Chondrocyte (in vitro differentiated cells): ENCODE measurements around the gene IQCH. TPM values are rescaled to one million over a fixed set of nuclear protein-coding genes. Genes with fewer than 3 reads are reported as not detected.

Source experiments
- DNase-seq: peaks from one replicate; pipeline ENCODE4 v3.0.0; 2021; ENCODE audit warnings: mixed read lengths, low spot score
- H3K27ac Mint-ChIP-seq: one replicate; pipeline ENCODE4 v1.8.0; 2021; ENCODE audit warnings: mild to moderate bottlenecking, moderate library complexity, mixed read lengths; ENCODE audit not compliant: unreplicated experiment
- H3K27me3 Mint-ChIP-seq: 2 replicates; pipeline ENCODE4 v1.8.0; 2021; ENCODE audit warnings: low read depth, mixed read lengths
- H3K36me3 Mint-ChIP-seq: 2 replicates; pipeline ENCODE4 v1.8.0; 2021; ENCODE audit warnings: low read depth, mixed read lengths
- H3K4me1 Mint-ChIP-seq: 2 replicates; pipeline ENCODE4 v1.8.0; 2021; ENCODE audit warnings: low read depth, mild to moderate bottlenecking, mixed read lengths
- H3K4me3 Mint-ChIP-seq: one replicate; pipeline ENCODE4 v1.8.0; 2021; ENCODE audit warnings: mild to moderate bottlenecking, moderate library complexity, mixed read lengths; ENCODE audit not compliant: unreplicated experiment
- H3K9me3 Mint-ChIP-seq: 2 replicates; pipeline ENCODE4 v1.8.0; 2021; ENCODE audit warnings: low read depth, mixed read lengths
- CTCF ChIP-seq: fragments of 200-600 bp; sonication (generic); IDR thresholded peaks from 2 replicates; pipeline ENCODE4 v1.5.0; 2021; ENCODE audit warnings: antibody characterized with exemption, mild to moderate bottlenecking, moderate library complexity
- total RNA-seq: library from RNA; stranded (reverse); gene quantifications from 3 replicates; pipeline ENCODE4 v1.2.1, GENCODE V29; 2021

The IQCH gene
- total RNA-seq, 1 donor from 2014 or later: 1.0 TPM

GRCh38 chr15:67506775-67507747, 252.5 kb downstream of the IQCH start:
- H3K9me3 Mint-ChIP-seq: no peaks in the 10 kb centered on the region
- no peak for TF ChIP-seq CTCF
- H3K36me3 Mint-ChIP-seq: no peaks in the 10 kb centered on the region
- no peak for DNase-seq
- no peaks in the 10 kb centered on the region for H3K27me3 Mint-ChIP-seq
- H3K27ac Mint-ChIP-seq: peak overlapping the region; percentile 29
- H3K4me1 Mint-ChIP-seq: peaks cover 30% of the 10 kb centered on the region
- no peak overlapping the region for H3K4me3 Mint-ChIP-seq

GRCh38 chr15:67508407-67508806, 253.8 kb downstream of the IQCH start:
- peaks cover 30% of the 10 kb centered on the region for H3K4me1 Mint-ChIP-seq
- no peaks in the 10 kb centered on the region for H3K27me3 Mint-ChIP-seq
- no peak overlapping the region for H3K27ac Mint-ChIP-seq
- no peak overlapping the region for H3K4me3 Mint-ChIP-seq
- peaks cover 2% of the 10 kb centered on the region for H3K36me3 Mint-ChIP-seq
- no peak for DNase-seq
- TF ChIP-seq CTCF: no peak
- H3K9me3 Mint-ChIP-seq: no peaks in the 10 kb centered on the region

- Mint-ChIP-seq H3K4me1 (peaks cover 25% of the 10 kb centered on the region), H3K27me3 (no peaks in the 10 kb centered on the region), H3K4me3 (no peak overlapping the region), H3K27ac (no peak overlapping the region), H3K36me3 (peaks cover 9% of the 10 kb centered on the region), H3K9me3 (no peaks in the 10 kb centered on the region)
- TF ChIP-seq CTCF: no peak
- DNase-seq: no peak
Observed at GRCh38 chr15:67509918-67510317, 255.3 kb downstream of the IQCH start.

GRCh38 chr15:67510597-67511190, 256.1 kb downstream of the IQCH start:
- peaks cover 12% of the 10 kb centered on the region for H3K36me3 Mint-ChIP-seq
- DNase-seq: no peak
- no peaks in the 10 kb centered on the region for H3K27me3 Mint-ChIP-seq
- TF ChIP-seq CTCF: no peak
- H3K4me1 Mint-ChIP-seq: peaks cover 25% of the 10 kb centered on the region
- H3K27ac Mint-ChIP-seq: peak overlapping the region; percentile 41
- no peaks in the 10 kb centered on the region for H3K9me3 Mint-ChIP-seq
- H3K4me3 Mint-ChIP-seq: no peak overlapping the region

GRCh38 chr15:67511606-67512005, 257.0 kb downstream of the IQCH start:
- TF ChIP-seq CTCF: no peak
- Mint-ChIP-seq H3K4me3 (no peak overlapping the region), H3K36me3 (peaks cover 12% of the 10 kb centered on the region), H3K27me3 (no peaks in the 10 kb centered on the region), H3K27ac (no peak overlapping the region), H3K4me1 (peaks cover 25% of the 10 kb centered on the region), H3K9me3 (no peaks in the 10 kb centered on the region)
- no peak for DNase-seq
